ENCODE results near the gene GON4L. TPM values are rescaled to one million over a fixed set of nuclear protein-coding genes. Genes with fewer than 3 reads are reported as not detected.

Gene GON4L
- total and polyA plus RNA-seq, 2 experiments from 2014 or later = 45.2 to 93.1 TPM

DNA sequence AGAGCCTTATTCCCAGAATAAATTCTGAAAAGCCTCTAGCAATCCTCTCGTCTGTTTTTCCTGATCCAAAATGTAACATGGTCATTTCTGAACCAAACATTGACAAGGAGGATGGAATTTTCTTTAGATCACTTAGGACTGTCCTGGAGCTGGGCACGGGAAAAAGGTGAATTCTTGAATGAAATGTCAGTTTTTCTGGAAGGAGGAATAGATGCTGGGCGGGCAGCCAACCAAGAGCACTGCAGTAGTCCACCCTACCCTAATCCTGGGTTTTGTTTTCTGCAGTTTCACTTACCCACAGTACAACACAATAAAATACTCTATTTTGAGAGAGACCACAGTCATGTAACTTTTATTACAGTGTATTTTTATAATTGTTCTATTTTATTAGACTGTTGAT, 33.2 kb upstream of the GON4L start:
- no peaks in the 10 kb centered on the region for H3K36me3 ChIP-seq (ENCODE audit: insufficient read depth)
- DNase-seq (ENCODE audit: low spot score) = no peak
- no peaks in the 10 kb centered on the region for H3K27me3 Mint-ChIP-seq (ENCODE audit: insufficient read depth, low read depth, poor library complexity)
- no peaks in the 10 kb centered on the region for H3K4me1 ChIP-seq (ENCODE audit: insufficient read depth)
- H3K27ac Mint-ChIP-seq = no peak overlapping the region
- ATAC-seq = no peak
- no peak overlapping the region for H3K4me3 Mint-ChIP-seq
- H3K9me2 ChIP-seq (ENCODE audit: insufficient read depth) = no peaks in the 10 kb centered on the region
- H2AFZ ChIP-seq = no peak overlapping the region
- TF ChIP-seq JUNB (IDR thresholded peaks at IDR 0.05; ENCODE audit: unreplicated experiment) = no peak
- no peak for TF ChIP-seq STAT1 (IDR thresholded peaks at IDR 0.05; ENCODE audit: unreplicated experiment)
- no peak for TF ChIP-seq POLR2AphosphoS5 (IDR thresholded peaks at IDR 0.05; ENCODE audit: low read depth)
- no peak for TF ChIP-seq EZH2phosphoT487 (IDR thresholded peaks at IDR 0.05; ENCODE audit: unreplicated experiment)
- H3K27me3 ChIP-seq (ENCODE audit: insufficient read depth) = no peaks in the 10 kb centered on the region
- no peak overlapping the region for H3K27ac ChIP-seq (ENCODE audit: low read depth)
- no peaks in the 10 kb centered on the region for H3K4me1 Mint-ChIP-seq
- H3K4me2 ChIP-seq = no peak overlapping the region
- H3F3A ChIP-seq (replicated peaks; ENCODE audit: low read depth) = no peaks in the 10 kb centered on the region; the same call in 1 of the 2 replicates
- H3K4me3 ChIP-seq = no peak overlapping the region
- no peaks in the 10 kb centered on the region; the same call in 1 of the 2 replicates for H4K20me1 ChIP-seq (replicated peaks; ENCODE audit: insufficient read depth)
- no peaks in the 10 kb centered on the region for H3K9me3 Mint-ChIP-seq
- no peaks in the 10 kb centered on the region for H3K36me3 Mint-ChIP-seq (ENCODE audit: low read depth)
- H3K79me2 ChIP-seq (replicated peaks; ENCODE audit: insufficient read depth) = no peaks in the 10 kb centered on the region

DNA sequence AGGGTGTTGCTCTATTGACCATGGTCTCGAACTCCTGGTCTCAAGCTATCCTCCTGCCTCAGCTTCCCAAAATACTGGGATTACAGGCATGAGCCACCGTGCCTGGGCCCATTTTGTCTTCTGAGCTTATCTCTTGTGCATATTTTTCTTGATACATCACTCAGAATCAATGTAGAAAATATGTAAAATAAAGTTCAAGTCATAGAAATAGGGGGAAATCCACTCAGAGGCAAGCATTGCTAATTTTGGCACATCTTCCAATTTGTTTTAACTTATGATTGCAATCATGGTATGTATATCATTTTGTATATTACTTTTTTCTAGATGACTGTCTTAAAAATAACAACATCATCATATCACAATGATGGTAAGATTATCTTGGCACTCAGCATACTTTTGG, 32.6 kb upstream of the GON4L start:
- DNase-seq (ENCODE audit: low spot score) = no peak
- Histone ChIP-seq H3K79me2 (replicated peaks; ENCODE audit: insufficient read depth) (no peaks in the 10 kb centered on the region), H3K4me1 (ENCODE audit: insufficient read depth) (no peaks in the 10 kb centered on the region), H2AFZ (no peak overlapping the region), H3K4me3 (no peak overlapping the region), H3K4me2 (no peak overlapping the region), H4K20me1 (replicated peaks; ENCODE audit: insufficient read depth) (no peaks in the 10 kb centered on the region; the same call in 1 of the 2 replicates), H3K9me2 (ENCODE audit: insufficient read depth) (no peaks in the 10 kb centered on the region), H3F3A (replicated peaks; ENCODE audit: low read depth) (no peaks in the 10 kb centered on the region; the same call in 1 of the 2 replicates), H3K27me3 (ENCODE audit: insufficient read depth) (no peaks in the 10 kb centered on the region), H3K27ac (ENCODE audit: low read depth) (no peak overlapping the region), H3K36me3 (ENCODE audit: insufficient read depth) (no peaks in the 10 kb centered on the region)
- Mint-ChIP-seq H3K9me3 (no peaks in the 10 kb centered on the region), H3K27me3 (ENCODE audit: insufficient read depth, low read depth, poor library complexity) (no peaks in the 10 kb centered on the region), H3K4me1 (no peaks in the 10 kb centered on the region), H3K4me3 (no peak overlapping the region), H3K36me3 (ENCODE audit: low read depth) (no peaks in the 10 kb centered on the region), H3K27ac (no peak overlapping the region)
- no peak for ATAC-seq
- TF ChIP-seq EZH2phosphoT487 (IDR thresholded peaks at IDR 0.05; ENCODE audit: unreplicated experiment) = no peak
- TF ChIP-seq, protein P1, sequence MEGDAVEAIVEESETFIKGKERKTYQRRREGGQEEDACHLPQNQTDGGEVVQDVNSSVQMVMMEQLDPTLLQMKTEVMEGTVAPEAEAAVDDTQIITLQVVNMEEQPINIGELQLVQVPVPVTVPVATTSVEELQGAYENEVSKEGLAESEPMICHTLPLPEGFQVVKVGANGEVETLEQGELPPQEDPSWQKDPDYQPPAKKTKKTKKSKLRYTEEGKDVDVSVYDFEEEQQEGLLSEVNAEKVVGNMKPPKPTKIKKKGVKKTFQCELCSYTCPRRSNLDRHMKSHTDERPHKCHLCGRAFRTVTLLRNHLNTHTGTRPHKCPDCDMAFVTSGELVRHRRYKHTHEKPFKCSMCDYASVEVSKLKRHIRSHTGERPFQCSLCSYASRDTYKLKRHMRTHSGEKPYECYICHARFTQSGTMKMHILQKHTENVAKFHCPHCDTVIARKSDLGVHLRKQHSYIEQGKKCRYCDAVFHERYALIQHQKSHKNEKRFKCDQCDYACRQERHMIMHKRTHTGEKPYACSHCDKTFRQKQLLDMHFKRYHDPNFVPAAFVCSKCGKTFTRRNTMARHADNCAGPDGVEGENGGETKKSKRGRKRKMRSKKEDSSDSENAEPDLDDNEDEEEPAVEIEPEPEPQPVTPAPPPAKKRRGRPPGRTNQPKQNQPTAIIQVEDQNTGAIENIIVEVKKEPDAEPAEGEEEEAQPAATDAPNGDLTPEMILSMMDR (conservative IDR thresholded peaks at IDR 0.05; ENCODE audit: low read depth in 2 of 2) = no peak
- no peak for TF ChIP-seq CREB1 (CRISPR knock-in tag; IDR thresholded peaks at IDR 0.05; ENCODE audit: low read depth)
- no peak for TF ChIP-seq ZNF114 (CRISPR knock-in tag; IDR thresholded peaks at IDR 0.05)
- TF ChIP-seq, protein P2, sequence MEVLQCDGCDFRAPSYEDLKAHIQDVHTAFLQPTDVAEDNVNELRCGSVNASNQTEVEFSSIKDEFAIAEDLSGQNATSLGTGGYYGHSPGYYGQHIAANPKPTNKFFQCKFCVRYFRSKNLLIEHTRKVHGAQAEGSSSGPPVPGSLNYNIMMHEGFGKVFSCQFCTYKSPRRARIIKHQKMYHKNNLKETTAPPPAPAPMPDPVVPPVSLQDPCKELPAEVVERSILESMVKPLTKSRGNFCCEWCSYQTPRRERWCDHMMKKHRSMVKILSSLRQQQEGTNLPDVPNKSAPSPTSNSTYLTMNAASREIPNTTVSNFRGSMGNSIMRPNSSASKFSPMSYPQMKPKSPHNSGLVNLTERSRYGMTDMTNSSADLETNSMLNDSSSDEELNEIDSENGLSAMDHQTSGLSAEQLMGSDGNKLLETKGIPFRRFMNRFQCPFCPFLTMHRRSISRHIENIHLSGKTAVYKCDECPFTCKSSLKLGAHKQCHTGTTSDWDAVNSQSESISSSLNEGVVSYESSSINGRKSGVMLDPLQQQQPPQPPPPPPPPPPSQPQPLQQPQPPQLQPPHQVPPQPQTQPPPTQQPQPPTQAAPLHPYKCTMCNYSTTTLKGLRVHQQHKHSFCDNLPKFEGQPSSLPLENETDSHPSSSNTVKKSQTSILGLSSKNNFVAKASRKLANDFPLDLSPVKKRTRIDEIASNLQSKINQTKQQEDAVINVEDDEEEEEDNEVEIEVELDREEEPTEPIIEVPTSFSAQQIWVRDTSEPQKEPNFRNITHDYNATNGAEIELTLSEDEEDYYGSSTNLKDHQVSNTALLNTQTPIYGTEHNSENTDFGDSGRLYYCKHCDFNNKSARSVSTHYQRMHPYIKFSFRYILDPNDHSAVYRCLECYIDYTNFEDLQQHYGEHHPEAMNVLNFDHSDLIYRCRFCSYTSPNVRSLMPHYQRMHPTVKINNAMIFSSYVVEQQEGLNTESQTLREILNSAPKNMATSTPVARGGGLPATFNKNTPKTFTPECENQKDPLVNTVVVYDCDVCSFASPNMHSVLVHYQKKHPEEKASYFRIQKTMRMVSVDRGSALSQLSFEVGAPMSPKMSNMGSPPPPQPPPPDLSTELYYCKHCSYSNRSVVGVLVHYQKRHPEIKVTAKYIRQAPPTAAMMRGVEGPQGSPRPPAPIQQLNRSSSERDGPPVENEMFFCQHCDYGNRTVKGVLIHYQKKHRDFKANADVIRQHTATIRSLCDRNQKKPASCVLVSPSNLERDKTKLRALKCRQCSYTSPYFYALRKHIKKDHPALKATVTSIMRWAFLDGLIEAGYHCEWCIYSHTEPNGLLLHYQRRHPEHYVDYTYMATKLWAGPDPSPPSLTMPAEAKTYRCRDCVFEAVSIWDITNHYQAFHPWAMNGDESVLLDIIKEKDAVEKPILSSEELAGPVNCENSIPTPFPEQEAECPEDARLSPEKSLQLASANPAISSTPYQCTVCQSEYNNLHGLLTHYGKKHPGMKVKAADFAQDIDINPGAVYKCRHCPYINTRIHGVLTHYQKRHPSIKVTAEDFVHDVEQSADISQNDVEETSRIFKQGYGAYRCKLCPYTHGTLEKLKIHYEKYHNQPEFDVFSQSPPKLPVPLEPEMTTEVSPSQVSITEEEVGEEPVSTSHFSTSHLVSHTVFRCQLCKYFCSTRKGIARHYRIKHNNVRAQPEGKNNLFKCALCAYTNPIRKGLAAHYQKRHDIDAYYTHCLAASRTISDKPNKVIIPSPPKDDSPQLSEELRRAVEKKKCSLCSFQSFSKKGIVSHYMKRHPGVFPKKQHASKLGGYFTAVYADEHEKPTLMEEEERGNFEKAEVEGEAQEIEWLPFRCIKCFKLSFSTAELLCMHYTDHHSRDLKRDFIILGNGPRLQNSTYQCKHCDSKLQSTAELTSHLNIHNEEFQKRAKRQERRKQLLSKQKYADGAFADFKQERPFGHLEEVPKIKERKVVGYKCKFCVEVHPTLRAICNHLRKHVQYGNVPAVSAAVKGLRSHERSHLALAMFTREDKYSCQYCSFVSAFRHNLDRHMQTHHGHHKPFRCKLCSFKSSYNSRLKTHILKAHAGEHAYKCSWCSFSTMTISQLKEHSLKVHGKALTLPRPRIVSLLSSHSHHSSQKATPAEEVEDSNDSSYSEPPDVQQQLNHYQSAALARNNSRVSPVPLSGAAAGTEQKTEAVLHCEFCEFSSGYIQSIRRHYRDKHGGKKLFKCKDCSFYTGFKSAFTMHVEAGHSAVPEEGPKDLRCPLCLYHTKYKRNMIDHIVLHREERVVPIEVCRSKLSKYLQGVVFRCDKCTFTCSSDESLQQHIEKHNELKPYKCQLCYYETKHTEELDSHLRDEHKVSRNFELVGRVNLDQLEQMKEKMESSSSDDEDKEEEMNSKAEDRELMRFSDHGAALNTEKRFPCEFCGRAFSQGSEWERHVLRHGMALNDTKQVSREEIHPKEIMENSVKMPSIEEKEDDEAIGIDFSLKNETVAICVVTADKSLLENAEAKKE (CRISPR knock-in tag; IDR thresholded peaks at IDR 0.05) = no peak
- no peak for TF ChIP-seq ZNF331 (CRISPR knock-in tag; IDR thresholded peaks at IDR 0.05; ENCODE audit: low read depth)
- TF ChIP-seq, protein P3, sequence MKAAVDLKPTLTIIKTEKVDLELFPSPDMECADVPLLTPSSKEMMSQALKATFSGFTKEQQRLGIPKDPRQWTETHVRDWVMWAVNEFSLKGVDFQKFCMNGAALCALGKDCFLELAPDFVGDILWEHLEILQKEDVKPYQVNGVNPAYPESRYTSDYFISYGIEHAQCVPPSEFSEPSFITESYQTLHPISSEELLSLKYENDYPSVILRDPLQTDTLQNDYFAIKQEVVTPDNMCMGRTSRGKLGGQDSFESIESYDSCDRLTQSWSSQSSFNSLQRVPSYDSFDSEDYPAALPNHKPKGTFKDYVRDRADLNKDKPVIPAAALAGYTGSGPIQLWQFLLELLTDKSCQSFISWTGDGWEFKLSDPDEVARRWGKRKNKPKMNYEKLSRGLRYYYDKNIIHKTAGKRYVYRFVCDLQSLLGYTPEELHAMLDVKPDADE (IDR thresholded peaks at IDR 0.05) = no peak
- TF ChIP-seq EZH2 (IDR thresholded peaks at IDR 0.05; ENCODE audit: low read depth, unreplicated experiment) = no peak
- no peak for TF ChIP-seq STAT1 (IDR thresholded peaks at IDR 0.05; ENCODE audit: unreplicated experiment)
- no peak for TF ChIP-seq JUNB (IDR thresholded peaks at IDR 0.05; ENCODE audit: unreplicated experiment)
- TF ChIP-seq POLR2AphosphoS5 (IDR thresholded peaks at IDR 0.05; ENCODE audit: low read depth) = no peak
